Measurements from ENCODE around the gene PROSER2. TPM values are rescaled to one million over a fixed set of nuclear protein-coding genes. Genes with fewer than 3 reads are reported as not detected.

Gene PROSER2
- total RNA-seq, 1 donor from 2014 or later: 7.3 TPM

- DNase-seq (ENCODE audit: low read depth in 2 of 2): no peak
Measured at GRCh38 chr10:11804336-11804735, 18.8 kb upstream of the PROSER2 start.

GRCh38 chr10:11805792-11806191, 17.4 kb upstream of the PROSER2 start:
- DNase-seq (ENCODE audit: low read depth in 2 of 2): no peak

DNA sequence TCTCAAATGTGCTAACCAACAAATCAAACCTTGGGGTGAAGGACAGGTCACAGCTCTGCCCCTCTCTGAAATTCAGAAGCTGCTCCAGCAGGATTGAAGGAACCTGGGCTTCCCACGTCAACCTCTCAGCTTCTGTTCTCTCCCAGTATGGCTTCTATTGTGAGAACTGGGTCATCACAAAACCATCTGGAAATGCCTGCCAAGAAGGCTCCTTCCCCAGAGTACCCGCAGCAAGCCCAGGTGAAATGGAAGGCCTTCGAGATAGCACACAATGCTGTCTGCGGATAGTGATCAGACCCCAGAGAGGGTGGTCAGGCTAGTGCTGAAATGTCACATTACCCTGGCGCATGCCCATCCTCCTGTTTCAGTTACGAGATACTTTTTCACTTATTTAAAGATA, 16.4 kb upstream of the PROSER2 start:
- no peak for DNase-seq (ENCODE audit: low read depth in 2 of 2)

DNA sequence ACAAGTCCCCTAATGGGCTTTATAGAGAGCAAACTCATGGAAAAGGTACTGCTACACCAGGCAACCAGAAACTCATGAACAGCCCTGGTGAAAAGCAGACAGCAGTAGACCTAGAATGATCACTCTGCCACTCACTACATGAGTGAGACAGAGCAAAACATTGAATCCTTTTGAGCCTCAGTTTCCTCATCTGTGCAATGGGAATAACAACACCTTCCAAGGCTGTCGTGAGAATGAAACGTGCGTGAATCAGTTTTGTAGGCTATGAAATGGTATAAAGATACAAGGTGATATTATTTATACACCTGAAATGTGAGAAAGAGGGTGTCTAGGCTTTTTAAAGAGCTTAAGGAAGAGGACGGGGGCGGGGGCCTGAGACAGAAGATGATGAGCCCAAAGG, 14.3 kb upstream of the PROSER2 start:
- no peak for DNase-seq (ENCODE audit: low read depth in 2 of 2)

GRCh38 chr10:11810313-11810766, 12.8 kb upstream of the PROSER2 start:
- peak; percentile 15 to 36 for DNase-seq (ENCODE audit: low read depth in 2 of 2)

- DNase-seq (ENCODE audit: low read depth in 2 of 2): no peak
Measured at GRCh38 chr10:11810973-11811372, 12.2 kb upstream of the PROSER2 start.

GRCh38 chr10:11813177-11813576, 10.0 kb upstream of the PROSER2 start:
- no peak for DNase-seq (ENCODE audit: low read depth in 2 of 2)

- DNase-seq (ENCODE audit: low read depth in 2 of 2): peak; percentile 88 to 90
Measured at GRCh38 chr10:11813855-11814567, 9.1 kb upstream of the PROSER2 start.

DNA sequence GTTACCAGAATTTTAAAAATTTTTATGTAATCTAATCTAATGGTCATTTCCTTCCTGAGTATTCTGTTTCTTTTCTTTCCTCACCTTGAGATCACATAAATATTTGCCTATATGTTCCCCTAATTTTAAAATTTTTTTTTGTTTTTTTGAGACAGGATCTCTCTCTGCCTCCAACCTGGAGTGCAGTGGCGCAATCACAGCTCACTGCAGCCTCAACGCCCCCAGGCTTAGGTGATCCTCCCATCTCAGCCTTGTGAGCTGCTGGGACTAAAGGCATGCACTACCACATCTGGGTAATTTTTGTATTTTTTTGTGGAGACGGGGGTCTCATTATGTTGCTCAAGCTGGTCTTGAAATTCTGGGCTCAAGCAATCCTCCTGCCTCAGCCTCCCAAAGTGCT, 4.1 kb upstream of the PROSER2 start:
- no peak for DNase-seq (ENCODE audit: low read depth in 2 of 2)

DNA sequence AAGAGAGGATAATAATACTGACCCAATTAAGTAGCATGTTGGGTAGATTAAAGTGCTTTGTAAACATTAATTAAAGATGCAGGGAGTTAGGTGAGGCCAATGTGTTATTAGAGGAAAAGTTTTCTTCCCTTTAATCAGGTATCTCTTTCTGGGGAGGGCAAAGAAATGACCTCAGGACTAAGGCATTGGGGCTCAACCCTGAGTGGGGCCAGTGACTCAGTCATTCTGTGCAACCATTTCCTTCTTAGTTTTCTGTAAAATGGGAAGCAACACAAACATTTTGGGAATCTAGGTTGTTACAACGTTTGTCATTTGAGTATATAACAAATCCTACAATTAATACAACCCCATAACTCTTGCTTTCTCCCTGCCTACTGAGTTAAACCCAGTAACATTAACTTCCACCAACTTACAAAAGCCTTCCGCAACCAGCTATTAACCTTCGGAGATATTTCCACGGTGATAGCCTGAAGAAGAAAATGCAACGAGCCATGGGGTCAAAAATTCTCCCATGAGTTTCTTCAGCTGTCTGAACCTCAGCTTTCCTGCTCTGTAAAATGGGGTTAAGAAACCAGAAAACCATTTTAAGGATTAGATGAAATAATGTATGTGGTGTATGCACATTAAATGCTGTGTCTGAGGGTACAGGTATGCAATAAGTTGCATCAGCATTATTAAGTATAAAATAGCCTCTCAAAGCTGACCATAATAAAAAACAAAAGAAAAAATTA, 965 bp upstream of the PROSER2 start:
- DNase-seq (ENCODE audit: low read depth in 2 of 2): no peak

- DNase-seq (ENCODE audit: low read depth in 2 of 2): no peak
Measured at GRCh38 chr10:11822809-11823121, 391 bp upstream of the PROSER2 start.

- DNase-seq (ENCODE audit: low read depth in 2 of 2): peak in 1 of 2 donors; percentile 29
Measured at GRCh38 chr10:11823989-11824346, 812 bp downstream of the PROSER2 start.

DNA sequence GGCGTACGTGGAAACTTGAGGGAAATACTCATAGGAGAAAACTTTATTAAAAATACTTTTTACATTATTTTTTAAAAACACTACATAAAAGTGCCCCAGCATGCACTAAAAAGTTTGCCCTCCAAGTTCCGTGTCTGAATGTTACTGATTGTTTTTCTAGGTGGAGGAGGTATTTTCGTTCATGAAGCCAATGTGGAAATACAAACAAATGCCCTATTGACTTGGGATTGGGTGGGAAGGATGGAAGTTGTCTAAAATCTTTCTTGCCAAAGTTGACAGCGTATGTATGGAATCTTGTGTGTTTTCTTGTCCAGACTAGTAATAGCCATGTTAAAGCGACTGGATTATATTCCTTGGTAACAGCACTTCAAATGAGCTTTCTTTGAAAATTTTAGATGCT, 1.2 kb downstream of the PROSER2 start:
- DNase-seq (ENCODE audit: low read depth in 2 of 2): no peak

- DNase-seq (ENCODE audit: low read depth in 2 of 2): no peak
Measured at GRCh38 chr10:11824825-11825224, 1.7 kb downstream of the PROSER2 start.

DNA sequence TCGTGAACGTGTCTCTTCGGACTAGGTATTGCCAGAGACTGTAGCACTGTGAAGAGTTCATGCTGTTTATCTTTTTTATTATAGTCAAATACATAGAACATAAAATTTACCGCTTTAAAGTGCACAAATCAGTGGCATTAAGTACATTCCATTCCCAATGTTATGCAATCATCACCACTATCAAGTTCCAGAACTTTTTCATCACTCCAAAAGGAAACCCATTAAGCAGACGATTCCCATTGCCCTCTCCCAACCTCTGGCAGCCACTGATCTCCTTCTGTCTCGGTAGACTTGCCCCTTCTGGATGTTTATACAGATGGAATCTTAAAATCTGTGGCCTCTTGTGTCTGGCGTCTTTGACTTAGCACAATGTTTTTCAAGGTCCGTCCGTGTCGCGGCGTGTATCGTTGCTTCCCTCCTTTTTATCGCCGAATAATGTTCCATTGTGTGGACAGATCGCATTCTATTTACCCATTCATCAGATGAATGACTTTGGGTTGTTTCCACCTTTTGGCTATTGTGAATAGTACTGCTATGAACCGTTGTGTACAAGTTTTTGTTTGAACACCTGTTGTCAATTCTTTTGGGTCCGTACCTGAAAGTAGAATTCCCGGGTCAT, 2.7 kb downstream of the PROSER2 start:
- DNase-seq (ENCODE audit: low read depth in 2 of 2): no peak

GRCh38 chr10:11827006-11827405, 3.9 kb downstream of the PROSER2 start:
- DNase-seq (ENCODE audit: low read depth in 2 of 2): no peak

GRCh38 chr10:11827414-11827813, 4.3 kb downstream of the PROSER2 start:
- DNase-seq (ENCODE audit: low read depth in 2 of 2): no peak

GRCh38 chr10:11828682-11829284, 5.6 kb downstream of the PROSER2 start:
- no peak for DNase-seq (ENCODE audit: low read depth in 2 of 2)

DNA sequence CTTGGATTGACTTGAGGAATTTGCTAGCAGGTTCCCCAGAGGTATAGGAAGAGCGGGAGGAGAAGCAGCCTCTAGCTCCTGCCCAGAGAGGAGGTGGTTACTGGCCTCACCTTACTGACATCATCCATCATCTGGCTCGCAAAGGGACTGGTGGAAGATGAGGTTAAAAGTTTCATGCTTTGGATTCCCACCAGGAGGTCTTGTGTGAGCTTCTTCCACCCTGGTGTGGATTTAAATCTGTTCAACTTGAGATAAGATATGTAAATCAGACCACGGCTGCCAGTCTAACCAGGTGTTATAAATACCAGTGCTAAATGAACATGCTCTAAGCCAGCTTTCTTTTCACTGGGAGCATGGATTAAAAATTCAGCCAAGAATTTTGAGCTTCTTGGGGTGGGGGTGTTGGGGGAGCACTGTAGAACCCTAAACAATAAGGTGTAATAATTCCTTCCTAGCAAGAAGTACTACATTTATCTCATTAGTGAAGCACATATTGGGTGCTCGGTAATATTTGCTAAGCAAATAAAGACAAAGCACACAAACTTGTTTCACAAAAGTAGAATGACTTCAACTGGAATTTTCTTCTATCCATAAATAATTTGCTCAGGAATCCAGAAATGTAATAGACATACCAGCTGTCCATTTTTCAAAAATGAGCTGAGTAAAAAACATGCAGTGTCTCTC, 7.8 kb downstream of the PROSER2 start:
- no peak for DNase-seq (ENCODE audit: low read depth in 2 of 2)

GRCh38 chr10:11831520-11831951, 8.4 kb downstream of the PROSER2 start:
- DNase-seq (ENCODE audit: low read depth in 2 of 2): no peak

DNA sequence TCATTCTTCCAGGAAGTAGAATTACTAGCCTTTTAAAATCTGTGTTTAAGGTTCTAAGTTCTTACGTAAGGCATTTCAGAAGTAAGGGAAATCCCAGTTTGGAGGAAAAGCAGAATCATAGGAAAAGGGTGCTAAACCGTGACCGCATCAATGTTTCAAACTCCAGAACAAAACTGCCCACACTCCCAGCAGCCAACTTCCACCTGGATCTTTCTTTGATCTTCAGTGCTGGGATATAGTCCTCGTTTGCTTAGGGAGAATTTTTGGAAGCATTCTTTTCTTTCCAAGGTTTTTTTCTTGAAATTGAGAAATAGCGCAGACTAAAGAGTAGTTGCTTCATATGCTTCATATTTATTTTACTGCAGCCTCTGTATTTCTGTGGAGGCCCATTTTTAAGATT, 8.9 kb downstream of the PROSER2 start:
- no peak for DNase-seq (ENCODE audit: low read depth in 2 of 2)

DNA sequence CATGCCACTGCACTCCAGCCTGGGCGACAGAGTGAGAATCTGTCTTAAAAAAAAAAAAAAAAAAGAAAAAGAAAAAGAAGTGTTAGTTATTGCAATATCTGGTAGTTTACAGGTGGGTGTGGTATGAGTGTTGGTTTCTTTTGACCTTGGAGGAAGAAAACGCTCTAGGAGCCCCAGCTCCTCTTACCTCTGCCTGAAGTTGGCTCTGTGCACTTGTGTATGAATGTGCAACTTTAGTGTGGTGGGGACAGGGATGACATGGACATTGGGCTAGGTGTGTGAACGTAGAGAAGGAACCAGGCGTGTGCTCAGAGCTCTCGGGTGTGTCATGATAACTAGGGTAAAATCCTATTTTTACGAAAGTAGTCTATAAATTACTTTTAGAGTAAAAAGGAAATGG, 11.9 kb downstream of the PROSER2 start:
- DNase-seq (ENCODE audit: low read depth in 2 of 2): no peak

All from lung microvascular endothelial cell (primary cell).